GM18868 (cell line): ENCODE data around the gene PLEKHN1.
"Not testable (repeated sequence)": the region's sequence is repeated elsewhere in the genome, so short reads cannot be mapped to it uniquely, and the experiment has no call there.

Source experiments
- ATAC-seq: cut with Tn5 transposase; IDR thresholded peaks from one replicate; pipeline ENCODE4 v1.9.1; 2021; ENCODE audit warnings: mild to moderate bottlenecking, moderate library complexity; ENCODE audit not compliant: unreplicated experiment

The PLEKHN1 gene

DNA sequence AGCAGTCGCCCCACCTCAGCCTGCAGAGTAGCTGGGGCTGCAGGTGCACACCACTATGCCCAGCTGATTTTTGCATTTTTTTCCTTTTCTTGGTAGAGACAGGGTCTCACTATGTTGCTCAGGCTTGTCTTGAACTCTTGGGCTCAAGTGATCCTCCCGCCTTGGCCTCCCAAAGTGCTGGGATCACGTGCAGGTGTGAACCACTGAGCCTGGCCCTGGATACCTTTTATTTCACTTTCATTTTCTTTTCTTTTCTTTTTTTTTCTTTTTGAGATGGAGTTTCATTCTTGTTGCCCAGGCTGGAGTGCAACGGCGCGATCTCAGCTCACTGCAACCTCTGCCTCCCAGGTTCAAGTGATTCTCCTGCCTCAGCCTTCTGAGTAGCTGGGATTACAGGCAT is 25.0 kb downstream of the PLEKHN1 start:
- ATAC-seq = not testable (repeated sequence)

GRCh38 chr1:991895-992294 is 25.6 kb downstream of the PLEKHN1 start:
- no peak for ATAC-seq

GRCh38 chr1:992362-992761 is 26.1 kb downstream of the PLEKHN1 start:
- ATAC-seq = no peak

DNA sequence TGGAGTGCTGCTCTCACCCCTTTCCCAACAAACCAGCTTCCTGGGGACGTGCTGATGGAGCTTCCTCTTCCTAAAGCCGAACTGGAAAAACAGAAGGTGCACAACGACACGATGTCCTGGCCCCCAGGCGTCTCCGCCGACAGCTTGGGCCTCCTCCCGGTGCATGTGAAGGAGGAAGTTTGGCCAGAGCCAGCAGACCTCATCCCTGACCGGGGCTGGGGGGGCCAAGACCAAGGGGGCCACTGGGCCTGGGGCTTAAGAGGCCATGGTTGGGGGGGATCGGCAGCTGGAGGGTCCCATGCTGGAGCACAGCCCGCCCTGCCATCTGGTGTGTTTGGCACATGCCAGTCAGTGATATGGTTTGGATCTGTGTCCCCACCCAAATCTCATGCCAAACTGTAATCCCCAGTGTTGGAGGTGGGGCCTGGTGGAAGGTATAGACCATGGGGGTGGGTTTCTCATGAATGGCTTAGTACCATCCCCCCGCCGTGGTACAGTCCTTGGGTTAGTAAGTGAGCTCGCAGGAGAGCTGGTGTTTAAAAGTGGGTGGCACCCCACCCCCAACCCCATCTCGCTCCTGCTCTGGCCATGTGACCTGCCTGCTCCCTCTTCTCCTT is 27.2 kb downstream of the PLEKHN1 start:
- ATAC-seq = no peak

DNA sequence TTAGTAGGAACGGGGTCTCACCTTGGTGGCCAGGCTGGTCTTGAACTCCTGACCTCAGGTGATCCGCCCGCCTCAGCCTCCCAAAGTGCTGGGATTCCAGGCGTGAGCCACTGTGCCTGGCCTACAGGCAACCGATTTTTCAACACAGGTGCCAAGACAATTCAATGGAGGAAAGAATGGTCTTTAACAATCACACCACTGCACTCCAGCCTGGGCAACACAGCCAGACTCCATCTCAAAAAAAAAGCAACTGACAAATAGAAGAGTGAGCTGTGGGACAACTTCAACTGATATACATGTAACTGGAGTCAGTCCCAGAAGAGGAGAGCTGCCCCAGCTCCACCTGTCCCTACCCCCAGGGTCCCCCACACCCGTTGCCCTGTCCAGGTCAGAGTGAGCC is 28.3 kb downstream of the PLEKHN1 start:
- ATAC-seq = not testable (repeated sequence)

- no peak for ATAC-seq
Measured at GRCh38 chr1:995665-996633, 29.7 kb downstream of the PLEKHN1 start.

GRCh38 chr1:996851-997712 is 30.8 kb downstream of the PLEKHN1 start:
- ATAC-seq = no peak

DNA sequence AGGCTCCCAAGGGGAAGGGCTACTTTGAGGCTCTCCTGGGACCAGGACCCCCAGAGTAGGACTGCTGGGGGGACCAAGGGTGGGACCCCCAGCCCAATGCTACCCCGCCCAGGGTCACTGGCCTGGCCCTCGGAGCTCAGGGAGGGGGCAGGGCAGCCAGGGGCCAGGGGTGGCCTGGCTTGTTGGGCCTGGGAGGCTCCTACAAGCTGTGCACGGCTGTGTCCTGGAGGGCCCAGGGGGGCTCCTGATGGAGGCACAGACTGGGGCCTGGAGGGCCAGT is 31.4 kb downstream of the PLEKHN1 start:
- no peak for ATAC-seq

DNA sequence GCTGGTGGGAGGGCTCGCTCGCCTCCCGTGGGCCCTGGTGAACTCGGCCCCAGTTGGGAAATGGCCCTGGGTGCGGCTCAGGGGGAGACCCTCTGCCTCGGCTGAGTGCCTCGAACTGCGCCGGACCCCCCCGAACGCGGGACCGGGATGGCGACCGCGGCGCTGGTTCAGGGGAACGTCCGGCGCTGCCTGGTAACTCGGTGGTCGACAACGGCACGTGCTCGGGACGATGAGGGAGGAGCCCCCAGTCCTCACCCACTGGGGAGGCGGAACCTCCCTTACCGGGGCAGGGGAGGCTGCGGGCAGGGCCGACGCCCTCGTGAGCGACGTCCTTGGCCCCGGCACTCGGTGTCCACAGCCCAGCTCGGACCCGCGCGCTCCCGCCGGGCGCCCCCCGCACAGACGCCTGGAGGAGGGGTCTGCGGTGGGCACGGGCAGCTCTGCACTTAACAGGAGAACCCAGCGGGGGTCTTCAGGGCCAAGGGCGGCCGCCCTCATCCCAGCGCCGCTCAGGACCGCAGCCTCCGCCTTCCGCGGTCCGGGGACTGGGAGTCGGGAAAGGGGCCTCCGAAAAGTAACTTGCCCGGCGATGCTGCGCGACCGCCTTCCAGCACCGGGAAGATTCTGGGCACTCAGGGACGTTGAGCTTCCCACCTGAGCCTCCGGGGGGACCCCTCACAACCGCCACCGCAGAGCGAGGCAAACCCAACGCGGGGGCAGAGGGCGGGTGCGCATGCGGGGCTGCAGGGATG is 31.9 kb downstream of the PLEKHN1 start:
- ATAC-seq = no peak

- ATAC-seq = no peak
Measured at GRCh38 chr1:998745-998994, 32.4 kb downstream of the PLEKHN1 start.

DNA sequence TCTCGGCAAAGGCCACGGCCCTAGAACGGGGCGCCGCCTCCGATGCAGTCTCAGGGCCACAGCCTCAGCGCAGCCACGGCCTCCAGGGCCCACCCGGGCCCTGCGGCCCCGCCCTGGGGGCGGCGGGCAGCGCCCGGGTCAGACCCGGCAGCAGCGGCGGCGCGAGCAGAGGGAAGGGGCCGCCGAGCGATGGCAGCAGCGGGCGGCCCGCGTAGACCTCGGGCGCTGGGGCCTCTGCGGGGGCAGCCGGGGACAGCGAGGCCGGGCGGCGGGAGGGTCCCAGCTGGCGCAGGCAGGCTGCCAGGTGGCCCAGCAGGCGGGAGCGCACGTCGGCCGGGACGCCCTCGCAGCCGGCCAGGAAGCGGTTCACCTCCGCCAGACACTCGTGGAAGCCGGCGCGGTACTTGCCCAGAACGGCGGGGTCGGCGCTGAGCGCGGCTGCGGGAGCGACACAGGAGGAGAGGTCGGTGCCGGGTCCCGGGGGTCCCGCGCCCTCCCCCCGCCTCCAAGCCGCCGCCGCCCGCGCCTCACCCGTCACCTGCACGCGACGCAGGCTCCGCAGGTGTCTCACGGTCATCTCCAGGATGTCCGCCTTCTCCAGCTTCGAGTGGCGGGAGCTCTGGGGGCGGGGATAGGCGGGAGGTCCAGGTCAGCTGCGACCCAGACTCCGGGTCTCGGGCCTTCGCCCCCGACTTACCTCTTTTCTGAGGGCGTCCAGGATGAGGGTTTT is 32.9 kb downstream of the PLEKHN1 start:
- ATAC-seq = no peak

DNA sequence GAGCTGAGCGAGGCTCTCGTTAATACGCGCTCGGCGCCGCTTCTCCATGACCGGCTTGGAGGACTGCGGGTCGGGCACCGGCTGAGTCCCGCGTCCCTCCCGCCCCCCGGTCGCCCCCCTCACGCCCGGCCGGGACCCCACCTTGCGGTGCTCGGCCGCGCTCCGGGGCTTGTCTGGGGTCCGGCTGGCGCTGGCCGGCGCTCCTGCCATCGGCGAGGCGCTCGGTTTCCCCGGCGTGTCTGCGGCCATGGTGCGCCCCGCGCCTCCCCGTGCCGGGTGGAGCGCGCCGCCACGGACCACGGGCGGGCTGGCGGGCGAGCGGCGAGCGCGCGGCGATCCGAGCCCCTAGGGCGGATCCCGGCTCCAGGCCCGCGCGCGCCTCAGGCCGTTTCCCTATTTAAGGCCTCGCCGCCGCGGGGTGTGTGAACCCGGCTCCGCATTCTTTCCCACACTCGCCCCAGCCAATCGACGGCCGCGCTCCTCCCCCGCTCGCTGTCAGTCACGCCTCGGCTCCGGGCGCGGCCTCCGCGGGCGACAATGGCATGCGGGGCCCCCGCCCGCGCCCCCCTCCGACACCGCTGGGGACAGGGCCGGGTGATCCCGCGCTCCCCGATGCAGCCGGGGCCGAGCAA is 33.6 kb downstream of the PLEKHN1 start, which contains the start of gene HES4:
Gene HES4, minus strand, starts transcription at position 373 of the 632 bp plus-strand sequence. Its CDS starts 124 bp downstream, at position 249.
- ATAC-seq = no peak

DNA sequence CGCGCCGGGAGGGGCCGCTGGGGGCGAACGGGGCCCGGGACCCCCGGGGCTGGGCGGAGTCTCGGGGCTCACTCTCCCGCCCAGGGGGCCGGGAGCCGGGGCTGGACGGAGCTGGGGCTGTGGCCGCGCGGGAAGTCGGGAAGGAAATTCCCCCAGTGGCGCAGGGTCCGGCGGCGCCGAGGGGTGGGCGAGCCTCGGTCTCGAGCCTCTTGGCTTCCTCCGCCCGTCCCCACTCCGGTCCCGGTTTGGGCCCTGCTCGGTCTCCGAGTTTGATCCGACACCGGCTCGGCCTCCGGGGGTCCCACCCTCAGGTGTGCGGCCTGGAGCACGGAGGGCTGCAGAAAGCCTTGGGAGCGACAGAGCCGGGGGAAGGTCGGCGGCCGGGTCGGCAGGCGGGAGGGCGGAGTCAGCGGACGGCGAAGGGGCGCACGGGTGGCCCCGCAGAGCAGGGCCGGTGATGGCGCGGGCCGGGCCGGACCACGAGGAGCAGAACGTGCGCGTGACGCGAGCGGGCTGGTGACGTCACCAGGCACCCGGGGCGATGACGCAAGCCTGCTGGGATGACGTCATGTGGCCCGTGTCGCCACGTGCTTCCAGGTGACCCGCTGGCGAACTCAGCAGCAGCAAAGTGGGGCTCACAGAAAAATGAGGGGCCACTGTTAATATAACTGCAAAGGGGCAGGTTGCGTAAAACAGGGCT is 34.2 kb downstream of the PLEKHN1 start:
- ATAC-seq = no peak

- no peak for ATAC-seq
Measured at GRCh38 chr1:1001057-1001783, 34.9 kb downstream of the PLEKHN1 start.

GRCh38 chr1:1003618-1004419 is 37.5 kb downstream of the PLEKHN1 start:
- no peak for ATAC-seq

DNA sequence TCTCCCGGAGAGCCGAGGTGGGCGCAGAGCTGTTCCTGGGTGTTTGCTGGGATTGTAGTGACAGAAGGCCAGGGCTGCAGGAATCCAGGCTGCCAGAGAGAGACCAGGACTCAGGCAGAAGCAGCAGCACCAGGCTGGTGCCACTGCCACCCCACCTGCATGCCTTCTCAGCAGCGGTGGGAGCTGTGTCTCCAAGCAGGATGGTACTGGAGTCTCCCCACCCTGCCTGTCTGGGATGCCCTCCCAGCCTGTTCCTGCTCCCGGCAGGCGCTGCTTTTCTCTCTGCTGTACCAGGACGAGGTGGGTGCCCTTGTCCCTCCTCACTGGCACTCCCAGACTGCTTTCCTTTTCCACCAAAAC is 38.1 kb downstream of the PLEKHN1 start:
- no peak for ATAC-seq

DNA sequence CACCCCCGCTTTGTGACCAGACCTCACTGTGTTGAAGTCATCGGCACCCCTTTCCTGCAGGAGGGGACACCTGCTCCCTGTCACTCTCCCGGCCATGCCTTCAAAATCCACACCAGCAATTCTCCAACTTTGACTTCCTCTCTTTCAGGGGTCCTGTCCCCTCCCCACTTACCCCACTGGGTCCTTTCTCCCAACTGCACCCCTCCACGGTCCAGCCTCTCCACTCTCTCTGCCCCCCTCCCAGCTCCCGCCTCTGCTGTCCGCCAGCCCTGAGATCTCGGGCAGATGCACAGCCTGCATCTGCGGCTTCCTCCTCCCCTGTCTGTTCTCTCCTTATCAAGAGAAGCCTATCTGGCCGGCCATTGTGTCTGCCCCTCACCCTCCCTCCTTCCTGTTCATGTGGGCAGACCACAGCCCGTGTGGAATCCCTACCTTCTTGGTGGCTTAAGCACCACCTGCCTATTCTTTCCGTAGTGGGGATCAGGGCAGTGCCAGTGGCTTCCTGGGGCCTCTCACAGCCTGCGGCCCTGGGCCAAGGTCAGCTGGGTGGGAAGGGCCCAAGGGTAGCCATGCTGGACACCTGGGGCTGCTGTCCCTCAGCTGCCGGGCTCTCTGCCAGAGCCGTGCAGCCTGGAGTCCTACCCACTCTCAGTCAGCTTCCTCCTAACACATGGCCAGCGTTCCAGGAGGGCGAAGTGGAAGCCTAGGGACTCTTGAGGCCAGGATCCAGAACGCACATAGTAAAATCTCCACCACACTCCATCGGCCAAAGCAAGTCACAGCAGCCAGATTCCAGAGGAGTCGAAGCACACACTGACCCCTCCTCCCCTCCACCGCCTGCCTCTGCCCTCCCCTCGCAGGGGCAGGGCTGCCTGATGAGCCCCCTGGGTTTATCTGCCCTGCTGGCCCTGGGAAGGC is 38.8 kb downstream of the PLEKHN1 start:
- no peak for ATAC-seq
